ENCODE results near the gene SIPA1L3.
"Not testable (repeated sequence)": the region's sequence is repeated elsewhere in the genome, so short reads cannot be mapped to it uniquely, and the experiment has no call there.

The SIPA1L3 gene

GRCh38 chr19:38230506-38231133 is 323.6 kb downstream of the SIPA1L3 start:
- TF ChIP-seq ZNF548 (tag by site-specific recombination; IDR thresholded peaks at IDR 0.05) (0 out of 2 replicates have a peak, but pooled peaks have one; percentile 7), ZNF121 (tag by site-specific recombination; IDR thresholded peaks at IDR 0.05) (peak; percentile 97), PRDM10 (tag by site-specific recombination; IDR thresholded peaks at IDR 0.05) (peak; percentile 69), ZBTB7A (tag by site-specific recombination; IDR thresholded peaks at IDR 0.05; ENCODE audit: low read depth) (0 out of 2 replicates have a peak, but pooled peaks have one; percentile 35), ZBTB17 (tag by site-specific recombination; IDR thresholded peaks at IDR 0.05) (peak; percentile 78), ZNF366 (tag by site-specific recombination; conservative IDR thresholded peaks at IDR 0.05) (peak; percentile 63; the same call in 1 of the 2 replicates), ZNF596 (tag by site-specific recombination; IDR thresholded peaks at IDR 0.05) (0 out of 2 replicates have a peak, but pooled peaks have one; percentile 23)
- POLR2A ChIA-PET = interaction anchor here (0.6 to 1.7 kb wide), 2 partner anchors 92 to 144 kb away, joined by 4 to 8 read pairs; partner anchors contain the start of gene PSMD8

GRCh38 chr19:38231918-38232317 is 324.9 kb downstream of the SIPA1L3 start:
- TF ChIP-seq ZNF664 (tag by site-specific recombination; IDR thresholded peaks at IDR 0.05) = 0 out of 2 replicates have a peak, but pooled peaks have one; percentile 13
- TF ChIP-seq ZNF654 (tag by site-specific recombination; IDR thresholded peaks at IDR 0.05; ENCODE audit: low read depth) = no peak
- peak; percentile 95 for TF ChIP-seq ZNF623 (tag by site-specific recombination; IDR thresholded peaks at IDR 0.05)
- POLR2A ChIA-PET = interaction anchor here (1.1 kb wide), 1 partner anchor 171 kb away, joined by 3 read pairs; the partner anchor contains the start of gene FAM98C
- H3K9me3 ChIP-seq (ENCODE audit: control insufficient read depth, insufficient read depth, low read depth, low read length) = no peaks in the 10 kb centered on the region
- no peaks in the 10 kb centered on the region for H3K36me3 ChIP-seq (ENCODE audit: control insufficient read depth in 2 of 2, insufficient read depth in 1 of 2, low read length in 2 of 2)
- CTCF ChIA-PET = interaction anchor here (0.7 to 23.5 kb wide), 8 partner anchors 11 to 879 kb away, joined by 3 to 316 read pairs (median 22); partner anchors contain the start of genes CATSPERG, GGN, SIPA1L3 and SPINT2
- H3K27ac ChIP-seq (ENCODE audit: extremely low read depth, low read depth, low read length) = no peak overlapping the region
- no peak overlapping the region for H3K4me3 ChIP-seq (ENCODE audit: low read depth, low read length)
- peaks cover 7% of the 10 kb centered on the region; the same call in 1 of the 2 replicates for H3K4me1 ChIP-seq (ENCODE audit: control insufficient read depth, insufficient read depth, low read length)

More at GRCh38 chr19:38230506-38231133, 323.6 kb downstream of the SIPA1L3 start:
- H3K9me3 ChIP-seq (ENCODE audit: control insufficient read depth, insufficient read depth, low read depth, low read length); H3K36me3 ChIP-seq (ENCODE audit: control insufficient read depth in 2 of 2, insufficient read depth in 1 of 2, low read length in 2 of 2); H3K4me3 ChIP-seq (ENCODE audit: low read depth, low read length); H3K27ac ChIP-seq (ENCODE audit: extremely low read depth, low read depth, low read length); H3K4me1 ChIP-seq (ENCODE audit: control insufficient read depth, insufficient read depth, low read length): not testable (repeated sequence)
- CTCF ChIA-PET = interaction anchor here (0.6 to 23.5 kb wide), 11 partner anchors 13 to 1106 kb away, joined by 3 to 316 read pairs (median 5); partner anchors contain the start of genes CATSPERG, SIPA1L3 and WDR87

GRCh38 chr19:38233740-38234251 is 326.8 kb downstream of the SIPA1L3 start:
- ChIA-PET POLR2A (interaction anchor here (0.6 to 2.3 kb wide), 4 partner anchors 56 to 102 kb away, joined by 3 to 8 read pairs (median 3); partner anchors contain the start of gene CATSPERG), CTCF (interaction anchor here (0.6 to 23.5 kb wide), 46 partner anchors 9 to 688 kb away, joined by 3 to 316 read pairs (median 5); partner anchors contain the start of genes C19orf33, CATSPERG, FAM98C and GGN)
- peaks cover 4% of the 10 kb centered on the region; the same call in 1 of the 2 replicates for H3K4me1 ChIP-seq (ENCODE audit: control insufficient read depth, insufficient read depth, low read length)
- no peak overlapping the region for H3K27ac ChIP-seq (ENCODE audit: extremely low read depth, low read depth, low read length)
- no peak overlapping the region for H3K4me3 ChIP-seq (ENCODE audit: low read depth, low read length)
- no peaks in the 10 kb centered on the region for H3K9me3 ChIP-seq (ENCODE audit: control insufficient read depth, insufficient read depth, low read depth, low read length)
- H3K36me3 ChIP-seq (ENCODE audit: control insufficient read depth in 2 of 2, insufficient read depth in 1 of 2, low read length in 2 of 2) = no peaks in the 10 kb centered on the region
- TF ChIP-seq ZNF23 (tag by site-specific recombination; IDR thresholded peaks at IDR 0.05; ENCODE audit: borderline replicate concordance) (no peak), ZNF416 (tag by site-specific recombination; IDR thresholded peaks at IDR 0.05) (no peak), ZNF585B (tag by site-specific recombination; IDR thresholded peaks at IDR 0.05) (no peak), ZNF16 (tag by site-specific recombination; IDR thresholded peaks at IDR 0.05; ENCODE audit: low read depth) (no peak), ZNF335 (tag by site-specific recombination; conservative IDR thresholded peaks at IDR 0.05) (peak; percentile 42; the same call in 1 of the 2 replicates), ZNF404 (tag by site-specific recombination; IDR thresholded peaks at IDR 0.05) (no peak), ZEB2 (tag by site-specific recombination; IDR thresholded peaks at IDR 0.05) (0 out of 2 replicates have a peak, but pooled peaks have one; percentile 41), GLI4 (tag by site-specific recombination; IDR thresholded peaks at IDR 0.05) (no peak), ZNF654 (tag by site-specific recombination; IDR thresholded peaks at IDR 0.05; ENCODE audit: low read depth) (peak; percentile 98), ZNF785 (tag by site-specific recombination; IDR thresholded peaks at IDR 0.05) (no peak), ZNF473 (tag by site-specific recombination; IDR thresholded peaks at IDR 0.05) (no peak), ZNF423 (tag by site-specific recombination; IDR thresholded peaks at IDR 0.05) (no peak), MYNN (tag by site-specific recombination; IDR thresholded peaks at IDR 0.05; ENCODE audit: borderline replicate concordance) (no peak)
- TF ChIP-seq, protein P1, sequence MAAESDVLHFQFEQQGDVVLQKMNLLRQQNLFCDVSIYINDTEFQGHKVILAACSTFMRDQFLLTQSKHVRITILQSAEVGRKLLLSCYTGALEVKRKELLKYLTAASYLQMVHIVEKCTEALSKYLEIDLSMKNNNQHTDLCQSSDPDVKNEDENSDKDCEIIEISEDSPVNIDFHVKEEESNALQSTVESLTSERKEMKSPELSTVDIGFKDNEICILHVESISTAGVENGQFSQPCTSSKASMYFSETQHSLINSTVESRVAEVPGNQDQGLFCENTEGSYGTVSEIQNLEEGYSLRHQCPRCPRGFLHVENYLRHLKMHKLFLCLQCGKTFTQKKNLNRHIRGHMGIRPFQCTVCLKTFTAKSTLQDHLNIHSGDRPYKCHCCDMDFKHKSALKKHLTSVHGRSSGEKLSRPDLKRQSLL (tag by site-specific recombination; IDR thresholded peaks at IDR 0.05) = no peak
- TF ChIP-seq, protein P2, sequence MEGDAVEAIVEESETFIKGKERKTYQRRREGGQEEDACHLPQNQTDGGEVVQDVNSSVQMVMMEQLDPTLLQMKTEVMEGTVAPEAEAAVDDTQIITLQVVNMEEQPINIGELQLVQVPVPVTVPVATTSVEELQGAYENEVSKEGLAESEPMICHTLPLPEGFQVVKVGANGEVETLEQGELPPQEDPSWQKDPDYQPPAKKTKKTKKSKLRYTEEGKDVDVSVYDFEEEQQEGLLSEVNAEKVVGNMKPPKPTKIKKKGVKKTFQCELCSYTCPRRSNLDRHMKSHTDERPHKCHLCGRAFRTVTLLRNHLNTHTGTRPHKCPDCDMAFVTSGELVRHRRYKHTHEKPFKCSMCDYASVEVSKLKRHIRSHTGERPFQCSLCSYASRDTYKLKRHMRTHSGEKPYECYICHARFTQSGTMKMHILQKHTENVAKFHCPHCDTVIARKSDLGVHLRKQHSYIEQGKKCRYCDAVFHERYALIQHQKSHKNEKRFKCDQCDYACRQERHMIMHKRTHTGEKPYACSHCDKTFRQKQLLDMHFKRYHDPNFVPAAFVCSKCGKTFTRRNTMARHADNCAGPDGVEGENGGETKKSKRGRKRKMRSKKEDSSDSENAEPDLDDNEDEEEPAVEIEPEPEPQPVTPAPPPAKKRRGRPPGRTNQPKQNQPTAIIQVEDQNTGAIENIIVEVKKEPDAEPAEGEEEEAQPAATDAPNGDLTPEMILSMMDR (tag by site-specific recombination; IDR thresholded peaks at IDR 0.05) = peak; percentile 96
